Uterus (tissue), 2 donors: Measurements from ENCODE around the gene ITPR1.

Experiments
- POLR2A ChIP-seq, 2 donors: fragments of 450-650 bp; IDR thresholded peaks; one replicate each; pipeline ENCODE4 v1.6.1; 2016; ENCODE audit warnings: antibody characterized with exemption in 2 of 2, mild to moderate bottlenecking in 1 of 2, moderate library complexity in 1 of 2
- TF ChIP-seq, protein P1 (sequence below), 4 experiments: fragments of 200-600 bp in 2 of 4; fragments of 450-650 bp in 2 of 4; sonication (generic) in 2 of 4; IDR thresholded peaks; one replicate each; pipeline ENCODE4 v1.5.1; 2016 to 2019; ENCODE audit warnings: antibody characterized with exemption in 4 of 4, mild to moderate bottlenecking in 2 of 4, moderate library complexity in 1 of 4

GRCh38 chr3:4533489-4534443 is 40.6 kb downstream of the ITPR1 start:
- TF ChIP-seq POLR2A (IDR thresholded peaks at IDR 0.05), result no peak
- TF ChIP-seq, protein P1, sequence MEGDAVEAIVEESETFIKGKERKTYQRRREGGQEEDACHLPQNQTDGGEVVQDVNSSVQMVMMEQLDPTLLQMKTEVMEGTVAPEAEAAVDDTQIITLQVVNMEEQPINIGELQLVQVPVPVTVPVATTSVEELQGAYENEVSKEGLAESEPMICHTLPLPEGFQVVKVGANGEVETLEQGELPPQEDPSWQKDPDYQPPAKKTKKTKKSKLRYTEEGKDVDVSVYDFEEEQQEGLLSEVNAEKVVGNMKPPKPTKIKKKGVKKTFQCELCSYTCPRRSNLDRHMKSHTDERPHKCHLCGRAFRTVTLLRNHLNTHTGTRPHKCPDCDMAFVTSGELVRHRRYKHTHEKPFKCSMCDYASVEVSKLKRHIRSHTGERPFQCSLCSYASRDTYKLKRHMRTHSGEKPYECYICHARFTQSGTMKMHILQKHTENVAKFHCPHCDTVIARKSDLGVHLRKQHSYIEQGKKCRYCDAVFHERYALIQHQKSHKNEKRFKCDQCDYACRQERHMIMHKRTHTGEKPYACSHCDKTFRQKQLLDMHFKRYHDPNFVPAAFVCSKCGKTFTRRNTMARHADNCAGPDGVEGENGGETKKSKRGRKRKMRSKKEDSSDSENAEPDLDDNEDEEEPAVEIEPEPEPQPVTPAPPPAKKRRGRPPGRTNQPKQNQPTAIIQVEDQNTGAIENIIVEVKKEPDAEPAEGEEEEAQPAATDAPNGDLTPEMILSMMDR (IDR thresholded peaks at IDR 0.05), result no peak
